PC-9 (cell line): ENCODE results near the gene ALKBH4.

Experiments used
- CTCF ChIP-seq: fragments of 200-600 bp; sonication (generic); conservative IDR thresholded peaks from 2 replicates; pipeline ENCODE4 v1.6.1; 2017; ENCODE audit warnings: mixed run types, antibody characterized with exemption, mild to moderate bottlenecking, moderate library complexity
- EZH2 ChIP-seq: fragments of 200-600 bp; sonication (generic); IDR thresholded peaks from 2 replicates; pipeline ENCODE4 v1.8.0; 2017; ENCODE audit warnings: antibody characterized with exemption, low read depth

GRCh38 chr7:102444961-102445673, 19.5 kb downstream of the ALKBH4 start:
- no peak for TF ChIP-seq CTCF
- no peak for TF ChIP-seq EZH2
